ENCODE data around the gene SLC35E1. TPM values are rescaled to one million over a fixed set of nuclear protein-coding genes. Genes with fewer than 3 reads are reported as not detected.
"Not testable (repeated sequence)": the region's sequence is repeated elsewhere in the genome, so short reads cannot be mapped to it uniquely, and the experiment has no call there.

The SLC35E1 gene
- total RNA-seq, 2 experiments from 2014 or later, result 72.3 to 76.3 TPM

GRCh38 chr19:16516923-16517610, 55.1 kb downstream of the SLC35E1 start:
- H3K4me3 ChIP-seq (ENCODE audit: low read length), result no peak overlapping the region
- Mint-ChIP-seq H3K27me3 (no peaks in the 10 kb centered on the region), H3K4me3 (no peak overlapping the region), H3K36me3 (ENCODE audit: low read depth) (peaks cover 47% of the 10 kb centered on the region), H3K4me1 (ENCODE audit: low read depth) (no peaks in the 10 kb centered on the region), H3K27ac (no peak overlapping the region), H3K9me3 (no peaks in the 10 kb centered on the region)
- peak in 1 of 14 experiments; percentile 32 for DNase-seq
- no peaks in the 10 kb centered on the region for H3K9me3 ChIP-seq (ENCODE audit: control insufficient read depth in 1 of 2, insufficient read depth in 1 of 2, low read length in 2 of 2)
- TF ChIP-seq CTCF (IDR thresholded peaks at IDR 0.05), result no peak
- H3K27ac ChIP-seq (ENCODE audit: low read depth in 1 of 2, low read length in 2 of 2), result no peak overlapping the region
- POLR2A ChIA-PET, result interaction anchor here (0.7 to 1.0 kb wide), 2 partner anchors 71 to 160 kb away, joined by 3 read pairs; no protein-coding TSS in a partner anchor
- CTCF ChIA-PET, result interaction anchor here (0.6 to 0.9 kb wide), 2 partner anchors 111 to 1425 kb away, joined by 3 read pairs; partner anchors contain the start of gene MED26
- peaks cover 10% of the 10 kb centered on the region for H3K4me1 ChIP-seq (ENCODE audit: insufficient read depth, low read length)
- ATAC-seq (ENCODE audit: poor library complexity), result no peak
- intact Hi-C loops (cut with DNase I, micrococcal nuclease), result no loop called here
- no peaks in the 10 kb centered on the region for H3K27me3 ChIP-seq (ENCODE audit: control insufficient read depth in 1 of 2, insufficient read depth in 2 of 2, low read length in 2 of 2)
- H3K36me3 ChIP-seq (ENCODE audit: insufficient read depth, low read length), result peaks cover 47% of the 10 kb centered on the region

- H3K36me3 Mint-ChIP-seq (ENCODE audit: low read depth), result peaks cover 44% of the 10 kb centered on the region
- no peaks in the 10 kb centered on the region for H3K9me3 ChIP-seq (ENCODE audit: control insufficient read depth in 1 of 2, insufficient read depth in 1 of 2, low read length in 2 of 2)
- ChIA-PET CTCF (no interaction called here), POLR2A (no interaction called here)
- H3K27me3 ChIP-seq (ENCODE audit: control insufficient read depth in 1 of 2, insufficient read depth in 2 of 2, low read length in 2 of 2), result no peaks in the 10 kb centered on the region
- no peak overlapping the region for H3K27ac Mint-ChIP-seq
- no peak for TF ChIP-seq CTCF (IDR thresholded peaks at IDR 0.05)
- no peak overlapping the region for H3K27ac ChIP-seq (ENCODE audit: low read depth in 1 of 2, low read length in 2 of 2)
- DNase-seq, result no peak
- no peak overlapping the region for H3K4me3 ChIP-seq (ENCODE audit: low read length)
- peaks cover 10% of the 10 kb centered on the region for H3K4me1 ChIP-seq (ENCODE audit: insufficient read depth, low read length)
- H3K9me3 Mint-ChIP-seq, result no peaks in the 10 kb centered on the region
- H3K36me3 ChIP-seq (ENCODE audit: insufficient read depth, low read length), result peaks cover 41% of the 10 kb centered on the region
- intact Hi-C loops (cut with DNase I, micrococcal nuclease), result no loop called here
- H3K27me3 Mint-ChIP-seq, result no peaks in the 10 kb centered on the region
- no peaks in the 10 kb centered on the region for H3K4me1 Mint-ChIP-seq (ENCODE audit: low read depth)
- ATAC-seq (ENCODE audit: poor library complexity), result no peak
- no peak overlapping the region for H3K4me3 Mint-ChIP-seq
Observed at GRCh38 chr19:16516381-16516780, 55.8 kb downstream of the SLC35E1 start.

- Mint-ChIP-seq H3K27ac (no peak overlapping the region), H3K4me1 (ENCODE audit: low read depth) (no peaks in the 10 kb centered on the region), H3K4me3 (no peak overlapping the region), H3K36me3 (ENCODE audit: low read depth) (peaks cover 26% of the 10 kb centered on the region), H3K27me3 (no peaks in the 10 kb centered on the region), H3K9me3 (no peaks in the 10 kb centered on the region)
- intact Hi-C loops (cut with DNase I, micrococcal nuclease), result no loop called here
- ChIA-PET CTCF (no interaction called here), POLR2A (no interaction called here)
- Histone ChIP-seq H3K4me1 (ENCODE audit: insufficient read depth, low read length) (peaks cover 10% of the 10 kb centered on the region), H3K27me3 (ENCODE audit: control insufficient read depth in 1 of 2, insufficient read depth in 2 of 2, low read length in 2 of 2) (no peaks in the 10 kb centered on the region), H3K9me3 (ENCODE audit: control insufficient read depth in 1 of 2, insufficient read depth in 1 of 2, low read length in 2 of 2) (no peaks in the 10 kb centered on the region), H3K27ac (ENCODE audit: low read depth in 1 of 2, low read length in 2 of 2) (no peak overlapping the region), H3K4me3 (ENCODE audit: low read length) (no peak overlapping the region), H3K36me3 (ENCODE audit: insufficient read depth, low read length) (peaks cover 26% of the 10 kb centered on the region)
- no peak for TF ChIP-seq CTCF (IDR thresholded peaks at IDR 0.05)
- ATAC-seq (ENCODE audit: poor library complexity), result no peak
- DNase-seq, result no peak
Observed at GRCh38 chr19:16514383-16515019, 57.7 kb downstream of the SLC35E1 start.

- H3K27ac ChIP-seq (ENCODE audit: low read depth in 1 of 2, low read length in 2 of 2); POLR2A ChIA-PET; H3K4me3 ChIP-seq (ENCODE audit: low read length); H3K4me3 Mint-ChIP-seq; ATAC-seq (ENCODE audit: poor library complexity); H3K4me1 Mint-ChIP-seq (ENCODE audit: low read depth); H3K27me3 ChIP-seq (ENCODE audit: control insufficient read depth in 1 of 2, insufficient read depth in 2 of 2, low read length in 2 of 2); H3K9me3 Mint-ChIP-seq; H3K9me3 ChIP-seq (ENCODE audit: control insufficient read depth in 1 of 2, insufficient read depth in 1 of 2, low read length in 2 of 2); H3K27me3 Mint-ChIP-seq; DNase-seq; H3K36me3 ChIP-seq (ENCODE audit: insufficient read depth, low read length); H3K27ac Mint-ChIP-seq; CTCF ChIA-PET; intact Hi-C loops (cut with DNase I, micrococcal nuclease): not testable (repeated sequence)
- H3K4me1 ChIP-seq (ENCODE audit: insufficient read depth, low read length), result peaks cover 10% of the 10 kb centered on the region
- peaks cover 10% of the 10 kb centered on the region for H3K36me3 Mint-ChIP-seq (ENCODE audit: low read depth)
Observed at GRCh38 chr19:16512611-16513010, 59.6 kb downstream of the SLC35E1 start.

Data from CD4-positive, alpha-beta T cell (primary cell).